ENCODE data around the gene NUP88.

GRCh38 chr17:5443728-5444127, 24.3 kb upstream of the NUP88 start:
- no peak for TF ChIP-seq CTCF (IDR thresholded peaks at IDR 0.05 in 2 of 3, conservative IDR thresholded peaks at IDR 0.05 in 1 of 3; ENCODE audit: control insufficient read depth in 2 of 3, extremely low read depth in 1 of 3, insufficient read depth in 1 of 3, low read depth in 3 of 3, low read length in 3 of 3)
- no peak for TF ChIP-seq GABPA (IDR thresholded peaks at IDR 0.05; ENCODE audit: low read depth)
- TF ChIP-seq EZH2 (IDR thresholded peaks at IDR 0.05; ENCODE audit: borderline replicate concordance, control insufficient read depth, low read depth, low read length), result no peak
- no peak for TF ChIP-seq RCOR1 (conservative IDR thresholded peaks at IDR 0.05; ENCODE audit: low read depth, low read length)
- TF ChIP-seq ZBTB4 (CRISPR knock-in tag; IDR thresholded peaks at IDR 0.05), result no peak
- no peak for TF ChIP-seq NRF1 (conservative IDR thresholded peaks at IDR 0.05; ENCODE audit: low read depth, low read length)
- no peak for TF ChIP-seq RB1 (IDR thresholded peaks at IDR 0.05; ENCODE audit: borderline replicate concordance)
- TF ChIP-seq POLR2A (IDR thresholded peaks at IDR 0.05; ENCODE audit: low read depth, low read length), result no peak
- TF ChIP-seq SPI1 (IDR thresholded peaks at IDR 0.05; ENCODE audit: borderline replicate concordance, insufficient read depth, low read depth, low read length), result no peak
- TF ChIP-seq, protein P1, sequence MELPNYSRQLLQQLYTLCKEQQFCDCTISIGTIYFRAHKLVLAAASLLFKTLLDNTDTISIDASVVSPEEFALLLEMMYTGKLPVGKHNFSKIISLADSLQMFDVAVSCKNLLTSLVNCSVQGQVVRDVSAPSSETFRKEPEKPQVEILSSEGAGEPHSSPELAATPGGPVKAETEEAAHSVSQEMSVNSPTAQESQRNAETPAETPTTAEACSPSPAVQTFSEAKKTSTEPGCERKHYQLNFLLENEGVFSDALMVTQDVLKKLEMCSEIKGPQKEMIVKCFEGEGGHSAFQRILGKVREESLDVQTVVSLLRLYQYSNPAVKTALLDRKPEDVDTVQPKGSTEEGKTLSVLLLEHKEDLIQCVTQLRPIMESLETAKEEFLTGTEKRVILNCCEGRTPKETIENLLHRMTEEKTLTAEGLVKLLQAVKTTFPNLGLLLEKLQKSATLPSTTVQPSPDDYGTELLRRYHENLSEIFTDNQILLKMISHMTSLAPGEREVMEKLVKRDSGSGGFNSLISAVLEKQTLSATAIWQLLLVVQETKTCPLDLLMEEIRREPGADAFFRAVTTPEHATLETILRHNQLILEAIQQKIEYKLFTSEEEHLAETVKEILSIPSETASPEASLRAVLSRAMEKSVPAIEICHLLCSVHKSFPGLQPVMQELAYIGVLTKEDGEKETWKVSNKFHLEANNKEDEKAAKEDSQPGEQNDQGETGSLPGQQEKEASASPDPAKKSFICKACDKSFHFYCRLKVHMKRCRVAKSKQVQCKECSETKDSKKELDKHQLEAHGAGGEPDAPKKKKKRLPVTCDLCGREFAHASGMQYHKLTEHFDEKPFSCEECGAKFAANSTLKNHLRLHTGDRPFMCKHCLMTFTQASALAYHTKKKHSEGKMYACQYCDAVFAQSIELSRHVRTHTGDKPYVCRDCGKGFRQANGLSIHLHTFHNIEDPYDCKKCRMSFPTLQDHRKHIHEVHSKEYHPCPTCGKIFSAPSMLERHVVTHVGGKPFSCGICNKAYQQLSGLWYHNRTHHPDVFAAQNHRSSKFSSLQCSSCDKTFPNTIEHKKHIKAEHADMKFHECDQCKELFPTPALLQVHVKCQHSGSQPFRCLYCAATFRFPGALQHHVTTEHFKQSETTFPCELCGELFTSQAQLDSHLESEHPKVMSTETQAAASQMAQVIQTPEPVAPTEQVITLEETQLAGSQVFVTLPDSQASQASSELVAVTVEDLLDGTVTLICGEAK (IDR thresholded peaks at IDR 0.05; ENCODE audit: borderline replicate concordance), result no peak
- TF ChIP-seq MAX (IDR thresholded peaks at IDR 0.05; ENCODE audit: low read depth, low read length), result no peak
- no peak for TF ChIP-seq REST (IDR thresholded peaks at IDR 0.05; ENCODE audit: low read depth, low read length)
- TF ChIP-seq FOS (IDR thresholded peaks at IDR 0.05; ENCODE audit: borderline replicate concordance, extremely low read depth, insufficient read length), result no peak
- TF ChIP-seq LARP7 (IDR thresholded peaks at IDR 0.05), result no peak

Data from GM12878 (cell line).